Spinal cord (tissue), 10 donors: ENCODE measurements around the gene YOD1. TPM values are rescaled to one million over a fixed set of nuclear protein-coding genes. Genes with fewer than 3 reads are reported as not detected.

Experiments
- DNase-seq, 6 donors: peaks; one replicate each; pipeline versions ENCODE4 v3.0.0 to v3.0.0-alpha.2; 2013 to 2015; ENCODE audit warnings: low spot score in 6 of 6, low read depth in 4 of 6
- H3K27ac ChIP-seq: one replicate; pipeline ENCODE4 v1.5.1; 2013; ENCODE audit warnings: low read depth, low read length, control low read depth
- H3K27me3 ChIP-seq: one replicate; pipeline ENCODE4 v1.6.1; 2013; ENCODE audit warnings: low read length; ENCODE audit not compliant: control insufficient read depth, insufficient read depth
- H3K36me3 ChIP-seq: one replicate; pipeline ENCODE4 v1.6.1; 2013; ENCODE audit warnings: low read length; ENCODE audit not compliant: control insufficient read depth, insufficient read depth
- H3K4me1 ChIP-seq: one replicate; pipeline ENCODE4 v1.6.1; 2013; ENCODE audit warnings: low read length; ENCODE audit not compliant: control insufficient read depth, insufficient read depth
- H3K4me3 ChIP-seq: one replicate; pipeline ENCODE4 v1.5.1; 2013; ENCODE audit warnings: low read depth, low read length, control low read depth
- H3K9me3 ChIP-seq: one replicate; pipeline ENCODE4 v1.6.1; 2013; ENCODE audit warnings: low read length; ENCODE audit not compliant: control insufficient read depth, insufficient read depth
- WGBS: methylation state at CpG from one replicate; pipeline ENCODE4 v1.1.5; 2013; ENCODE audit warnings: missing lambda C conversion rate; ENCODE audit not compliant: insufficient coverage; 5-methylcytosine and 5-hydroxymethylcytosine counted together
- polyA plus RNA-seq, 2 donors: library from polyadenylated mRNA; unstranded; fragments of 120-200 nt; gene quantifications; one replicate each; pipeline ENCODE4 v1.2.1, GENCODE V29; 2013; ENCODE audit not compliant: insufficient read length in 2 of 2
- total RNA-seq, 2 donors: library from RNA; depleted of rRNA in 1 of 2; stranded (reverse); fragments of 120-200 nt in 1 of 2; fragments of >200 nt in 1 of 2; gene quantifications; one replicate each; pipeline versions ENCODE4 v1.2.3 to v1.2.4, GENCODE V29; 2013 to 2014
- donor health status: healthy.

Gene YOD1
- total and polyA plus RNA-seq, 4 donors: 7.5 to 29.0 (median 12.5) TPM

- no peaks in the 10 kb centered on the region for H3K36me3 ChIP-seq
- WGBS: no CpG with 5 or more reads among the region's 4 CpGs
- no peak overlapping the region for H3K27ac ChIP-seq
- no peak overlapping the region for H3K4me3 ChIP-seq
- H3K4me1 ChIP-seq: no peaks in the 10 kb centered on the region
- H3K9me3 ChIP-seq: no peaks in the 10 kb centered on the region
- no peaks in the 10 kb centered on the region for H3K27me3 ChIP-seq
- no peak for DNase-seq
Measured at GRCh38 chr1:207039380-207040180, 11.4 kb downstream of the YOD1 start.

GRCh38 chr1:207036865-207037264, 14.1 kb downstream of the YOD1 start:
- Histone ChIP-seq H3K9me3 (no peaks in the 10 kb centered on the region), H3K4me1 (no peaks in the 10 kb centered on the region), H3K36me3 (no peaks in the 10 kb centered on the region), H3K4me3 (no peak overlapping the region), H3K27ac (no peak overlapping the region), H3K27me3 (no peaks in the 10 kb centered on the region)
- WGBS: no CpG with 5 or more reads among the region's 1 CpG
- no peak for DNase-seq

- Histone ChIP-seq H3K36me3 (no peaks in the 10 kb centered on the region), H3K9me3 (no peaks in the 10 kb centered on the region), H3K27me3 (no peaks in the 10 kb centered on the region), H3K27ac (no peak overlapping the region), H3K4me1 (no peaks in the 10 kb centered on the region), H3K4me3 (no peak overlapping the region)
- no peak for DNase-seq
- WGBS: 67% methylated on average over 1 of the region's 4 CpGs
Measured at GRCh38 chr1:207035877-207036551, 15.0 kb downstream of the YOD1 start.

- H3K4me3 ChIP-seq: no peak overlapping the region
- no peak for DNase-seq
- no peaks in the 10 kb centered on the region for H3K9me3 ChIP-seq
- peaks cover 4% of the 10 kb centered on the region for H3K27me3 ChIP-seq
- no peak overlapping the region for H3K27ac ChIP-seq
- no peaks in the 10 kb centered on the region for H3K36me3 ChIP-seq
- H3K4me1 ChIP-seq: no peaks in the 10 kb centered on the region
Measured at GRCh38 chr1:207034998-207035397, 16.0 kb downstream of the YOD1 start.

- no peak for DNase-seq
- H3K36me3 ChIP-seq: no peaks in the 10 kb centered on the region
- H3K4me3 ChIP-seq: no peak overlapping the region
- no peak overlapping the region for H3K27ac ChIP-seq
- H3K4me1 ChIP-seq: no peaks in the 10 kb centered on the region
- peaks cover 4% of the 10 kb centered on the region for H3K27me3 ChIP-seq
- H3K9me3 ChIP-seq: no peaks in the 10 kb centered on the region
- WGBS: no CpG with 5 or more reads among the region's 1 CpG
Measured at GRCh38 chr1:207034208-207034607, 16.8 kb downstream of the YOD1 start.

- Histone ChIP-seq H3K9me3 (no peaks in the 10 kb centered on the region), H3K4me1 (no peaks in the 10 kb centered on the region), H3K27me3 (peaks cover 4% of the 10 kb centered on the region), H3K4me3 (no peak overlapping the region), H3K27ac (no peak overlapping the region), H3K36me3 (no peaks in the 10 kb centered on the region)
- WGBS: no CpG with 5 or more reads among the region's 2 CpGs
- no peak for DNase-seq
Measured at GRCh38 chr1:207033302-207033701, 17.7 kb downstream of the YOD1 start.

GRCh38 chr1:207032528-207033017, 18.4 kb downstream of the YOD1 start, which contains the start of gene C1orf116:
TSS of gene C1orf116 (minus strand) at chr1:207032756. CDS start at chr1:207027598, 5,158 bp downstream.
- WGBS: no CpG with 5 or more reads among the region's 1 CpG
- Histone ChIP-seq H3K27ac (no peak within 1 kb of the TSS), H3K4me3 (no peak within 1 kb of the TSS), H3K27me3 (peaks cover 4% of the 10 kb centered on the region), H3K36me3 (no peaks in the 10 kb centered on the region), H3K4me1 (no peaks in the 10 kb centered on the region), H3K9me3 (no peaks in the 10 kb centered on the region)
- DNase-seq: peak in 1 of 6 donors; percentile 43

- Histone ChIP-seq H3K27me3 (peaks cover 4% of the 10 kb centered on the region), H3K9me3 (no peaks in the 10 kb centered on the region), H3K27ac (no peak overlapping the region), H3K36me3 (no peaks in the 10 kb centered on the region), H3K4me1 (no peaks in the 10 kb centered on the region), H3K4me3 (no peak overlapping the region)
- WGBS: 68% methylated on average over 5 of the region's 7 CpGs
- no peak for DNase-seq
Measured at GRCh38 chr1:207031632-207032264, 19.3 kb downstream of the YOD1 start.

- no peak overlapping the region for H3K27ac ChIP-seq
- no peaks in the 10 kb centered on the region for H3K9me3 ChIP-seq
- no CpG with 5 or more reads among the region's 1 CpG for WGBS
- H3K36me3 ChIP-seq: no peaks in the 10 kb centered on the region
- DNase-seq: no peak
- peaks cover 4% of the 10 kb centered on the region for H3K27me3 ChIP-seq
- H3K4me3 ChIP-seq: no peak overlapping the region
- H3K4me1 ChIP-seq: no peaks in the 10 kb centered on the region
Measured at GRCh38 chr1:207031016-207031415, 20.0 kb downstream of the YOD1 start.
